ENCODE data around the gene VAC14.

DNA sequence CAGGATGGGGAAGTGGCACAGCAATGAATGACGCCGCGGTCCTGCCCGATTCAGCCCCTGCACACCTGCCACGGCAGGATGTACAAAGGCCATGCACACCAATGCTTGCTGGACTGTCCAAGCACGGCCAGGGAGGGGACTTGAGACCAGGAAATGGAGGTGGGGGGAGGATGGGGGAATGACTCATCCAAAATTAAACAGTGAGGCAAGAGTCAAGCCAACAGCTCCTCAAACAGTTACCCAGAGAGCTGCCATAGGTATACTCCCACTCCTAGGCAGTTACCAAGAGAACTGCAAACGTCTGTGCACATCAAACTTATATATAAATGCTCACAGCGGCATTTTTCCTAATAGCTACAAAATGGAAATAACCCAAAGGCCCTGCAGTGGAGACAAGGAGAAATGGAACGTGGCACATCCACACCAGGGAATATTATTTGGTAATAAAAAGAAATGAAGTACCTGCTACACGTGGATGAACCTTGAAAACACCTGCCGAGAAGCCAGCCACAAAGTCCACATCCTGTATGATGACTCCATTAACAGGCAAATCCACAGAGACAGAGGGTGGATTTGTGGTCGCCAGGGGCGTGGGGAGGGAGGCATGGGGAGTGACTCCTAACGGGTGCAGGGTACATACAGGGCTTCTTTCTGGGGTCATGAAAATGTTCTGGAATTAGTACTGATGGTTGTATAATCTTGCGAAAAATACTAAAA lies 54.1 kb downstream of the VAC14 start:
- TF ChIP-seq EP300 (IDR thresholded peaks at IDR 0.05) (no peak), POLR2A (IDR thresholded peaks at IDR 0.05) (no peak)
- TF ChIP-seq, protein P1, sequence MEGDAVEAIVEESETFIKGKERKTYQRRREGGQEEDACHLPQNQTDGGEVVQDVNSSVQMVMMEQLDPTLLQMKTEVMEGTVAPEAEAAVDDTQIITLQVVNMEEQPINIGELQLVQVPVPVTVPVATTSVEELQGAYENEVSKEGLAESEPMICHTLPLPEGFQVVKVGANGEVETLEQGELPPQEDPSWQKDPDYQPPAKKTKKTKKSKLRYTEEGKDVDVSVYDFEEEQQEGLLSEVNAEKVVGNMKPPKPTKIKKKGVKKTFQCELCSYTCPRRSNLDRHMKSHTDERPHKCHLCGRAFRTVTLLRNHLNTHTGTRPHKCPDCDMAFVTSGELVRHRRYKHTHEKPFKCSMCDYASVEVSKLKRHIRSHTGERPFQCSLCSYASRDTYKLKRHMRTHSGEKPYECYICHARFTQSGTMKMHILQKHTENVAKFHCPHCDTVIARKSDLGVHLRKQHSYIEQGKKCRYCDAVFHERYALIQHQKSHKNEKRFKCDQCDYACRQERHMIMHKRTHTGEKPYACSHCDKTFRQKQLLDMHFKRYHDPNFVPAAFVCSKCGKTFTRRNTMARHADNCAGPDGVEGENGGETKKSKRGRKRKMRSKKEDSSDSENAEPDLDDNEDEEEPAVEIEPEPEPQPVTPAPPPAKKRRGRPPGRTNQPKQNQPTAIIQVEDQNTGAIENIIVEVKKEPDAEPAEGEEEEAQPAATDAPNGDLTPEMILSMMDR (IDR thresholded peaks at IDR 0.05): no peak
